Activated CD8-positive, alpha-beta memory T cell treated with anti-CD3 and anti-CD28 coated beads for 36 hours (primary cell): Measurements from ENCODE around the gene TASP1. TPM values are rescaled to one million over a fixed set of nuclear protein-coding genes. Genes with fewer than 3 reads are reported as not detected.
"Not testable (repeated sequence)": the region's sequence is repeated elsewhere in the genome, so short reads cannot be mapped to it uniquely, and the experiment has no call there.

Source experiments
- CTCF ChIA-PET: fragments of 350-600 bp; sonication (Branson Sonifier 250); formaldehyde crosslinking; loops from one replicate; lab custom pipeline; 2021; ENCODE audit warnings: antibody characterized with exemption; lab: Charles Lee
- POLR2A ChIA-PET: fragments of 350-600 bp; sonication (Branson Sonifier 250); formaldehyde crosslinking; loops from one replicate; lab custom pipeline; 2021; ENCODE audit warnings: antibody characterized with exemption; lab: Charles Lee
- total RNA-seq, 2 experiments: library from RNA; stranded (reverse); gene quantifications; one replicate each; pipeline ENCODE4 v1.2.3, GENCODE V29; 2021

TASP1 gene, protein sequence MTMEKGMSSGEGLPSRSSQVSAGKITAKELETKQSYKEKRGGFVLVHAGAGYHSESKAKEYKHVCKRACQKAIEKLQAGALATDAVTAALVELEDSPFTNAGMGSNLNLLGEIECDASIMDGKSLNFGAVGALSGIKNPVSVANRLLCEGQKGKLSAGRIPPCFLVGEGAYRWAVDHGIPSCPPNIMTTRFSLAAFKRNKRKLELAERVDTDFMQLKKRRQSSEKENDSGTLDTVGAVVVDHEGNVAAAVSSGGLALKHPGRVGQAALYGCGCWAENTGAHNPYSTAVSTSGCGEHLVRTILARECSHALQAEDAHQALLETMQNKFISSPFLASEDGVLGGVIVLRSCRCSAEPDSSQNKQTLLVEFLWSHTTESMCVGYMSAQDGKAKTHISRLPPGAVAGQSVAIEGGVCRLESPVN
- total RNA-seq = 10 to 100 TPM; 11.3 to 12.7 TPM

DNA sequence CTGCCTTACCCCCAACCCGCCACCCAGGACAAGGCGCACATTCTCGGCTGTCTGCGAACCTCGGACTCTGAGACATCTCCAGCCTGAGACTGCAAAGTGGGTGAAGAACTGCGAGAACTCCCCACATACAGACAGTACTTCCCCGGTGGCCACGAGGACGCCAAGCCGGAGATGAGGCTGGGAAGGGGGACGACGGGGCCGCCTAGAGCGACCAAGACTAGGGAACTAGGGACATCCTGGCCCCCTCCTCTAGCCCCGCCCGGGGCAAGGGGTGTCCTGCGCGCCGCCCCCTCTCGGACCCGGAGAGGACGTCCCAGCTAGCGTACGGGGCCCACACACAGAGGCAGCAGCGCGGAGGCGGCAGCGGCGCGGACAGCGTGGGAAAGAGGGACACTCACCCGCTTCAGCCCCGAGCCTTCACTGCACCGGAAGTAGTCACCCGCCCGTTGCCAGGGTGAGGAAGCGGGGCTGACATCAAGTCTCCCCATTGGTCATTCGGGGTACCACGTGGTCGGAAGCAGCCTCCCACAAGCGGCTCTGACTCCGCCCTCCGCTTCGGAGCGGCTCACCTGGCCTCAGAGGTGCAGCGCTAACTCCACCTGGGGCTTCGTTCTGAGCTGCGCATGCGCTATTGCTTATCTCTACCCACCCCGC lies at the start of gene TASP1:
TSS of gene TASP1 (minus strand) at position 437 of the 654 bp plus-strand sequence. CDS start 8,854 bp downstream, outside the sequence.
- CTCF ChIA-PET = no interaction called here

DNA sequence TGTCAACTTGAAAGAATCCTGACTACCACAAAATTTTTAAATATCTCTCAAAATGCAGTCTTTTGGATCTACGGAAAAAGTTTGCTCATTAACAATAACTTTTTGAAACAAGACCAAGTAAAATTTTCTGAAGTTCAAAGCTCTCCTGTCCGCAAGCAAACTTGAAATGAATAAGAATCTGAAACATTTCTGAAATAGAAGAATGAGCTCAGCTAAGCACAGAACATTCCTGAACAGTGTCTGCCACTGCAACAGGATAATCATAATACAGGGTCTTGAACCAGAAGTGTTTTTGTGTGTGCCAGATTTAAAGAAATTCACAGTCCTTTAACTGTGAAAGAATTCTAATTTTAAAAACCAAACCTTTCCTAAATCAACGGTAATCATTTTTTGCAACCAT lies 49.1 kb upstream of the TASP1 start:
- ChIA-PET CTCF (no interaction called here), POLR2A (no interaction called here)

More for the DNA sequence above, at the start of gene TASP1:
- POLR2A ChIA-PET = no interaction called here

DNA sequence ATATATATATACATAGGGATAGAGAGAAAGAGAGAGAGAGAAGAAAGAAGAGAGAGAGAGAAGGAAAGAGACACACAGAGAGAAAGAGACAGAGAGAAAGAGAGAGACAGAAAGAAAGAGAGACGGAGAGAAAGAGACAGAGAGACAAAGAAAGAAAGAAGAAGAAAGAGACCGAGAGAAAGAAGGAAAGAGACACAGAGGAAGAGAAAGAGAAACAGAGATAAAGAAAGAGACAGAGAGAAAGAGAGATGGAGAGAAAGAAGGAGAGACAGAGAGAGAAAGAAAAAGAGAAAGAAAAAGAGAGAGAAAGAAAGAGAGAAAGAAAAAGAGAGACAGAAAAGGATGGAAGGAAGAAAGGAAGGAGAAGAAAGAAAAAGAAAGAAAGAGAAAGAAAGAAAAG lies 46.9 kb upstream of the TASP1 start:
- ChIA-PET CTCF (no interaction called here), POLR2A (no interaction called here)

DNA sequence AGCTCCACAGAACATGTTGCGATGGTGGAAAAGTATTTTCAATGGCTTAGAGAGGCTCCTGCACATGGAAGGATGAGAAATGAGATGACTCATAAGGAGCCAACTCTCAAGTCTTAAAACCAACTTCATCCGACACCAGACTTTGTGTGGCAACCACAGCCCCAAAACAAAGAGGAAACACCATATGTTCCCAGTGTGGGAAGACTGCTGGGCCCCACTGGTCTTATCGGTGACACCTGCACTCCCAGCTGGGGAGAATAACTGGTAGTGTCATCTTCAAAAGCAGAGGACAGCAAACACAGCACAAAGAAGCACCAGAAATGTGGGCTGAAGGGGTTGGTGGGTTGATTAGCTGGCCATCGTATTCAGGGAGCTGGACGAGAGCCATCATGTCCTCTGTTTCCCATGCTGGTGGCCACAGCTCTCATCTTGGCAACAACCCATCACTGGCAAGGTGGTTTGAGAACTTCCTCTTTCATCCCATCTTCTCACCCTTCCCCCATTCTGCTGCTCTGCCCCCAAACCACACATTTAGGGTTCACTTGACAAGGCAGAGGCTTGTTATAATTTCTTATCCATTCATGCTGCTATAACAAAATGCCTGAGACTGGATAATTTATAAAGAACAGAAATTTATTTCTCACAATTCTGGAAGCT lies 46.0 kb upstream of the TASP1 start:
- ChIA-PET POLR2A (no interaction called here), CTCF (no interaction called here)

DNA sequence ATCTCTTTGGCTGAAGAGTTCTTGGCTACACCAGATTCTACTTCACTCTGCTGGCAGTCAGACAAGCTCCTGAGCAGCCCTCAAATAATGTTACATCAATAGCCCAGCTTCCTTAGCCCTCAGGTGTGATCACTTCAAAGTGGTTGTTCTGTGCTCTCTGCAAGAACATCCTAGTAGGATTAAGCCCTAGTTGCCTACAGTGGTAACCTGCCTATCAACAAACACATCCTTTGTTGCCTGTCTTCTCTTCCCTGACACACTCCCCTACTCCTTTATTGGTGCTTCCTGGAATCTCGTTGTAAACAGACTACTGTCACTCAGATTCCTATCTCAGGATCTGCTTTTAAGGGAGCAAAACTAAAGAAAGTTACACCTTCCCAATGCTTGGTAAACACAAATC lies 45.1 kb upstream of the TASP1 start:
- POLR2A ChIA-PET = no interaction called here
- CTCF ChIA-PET = no interaction called here

DNA sequence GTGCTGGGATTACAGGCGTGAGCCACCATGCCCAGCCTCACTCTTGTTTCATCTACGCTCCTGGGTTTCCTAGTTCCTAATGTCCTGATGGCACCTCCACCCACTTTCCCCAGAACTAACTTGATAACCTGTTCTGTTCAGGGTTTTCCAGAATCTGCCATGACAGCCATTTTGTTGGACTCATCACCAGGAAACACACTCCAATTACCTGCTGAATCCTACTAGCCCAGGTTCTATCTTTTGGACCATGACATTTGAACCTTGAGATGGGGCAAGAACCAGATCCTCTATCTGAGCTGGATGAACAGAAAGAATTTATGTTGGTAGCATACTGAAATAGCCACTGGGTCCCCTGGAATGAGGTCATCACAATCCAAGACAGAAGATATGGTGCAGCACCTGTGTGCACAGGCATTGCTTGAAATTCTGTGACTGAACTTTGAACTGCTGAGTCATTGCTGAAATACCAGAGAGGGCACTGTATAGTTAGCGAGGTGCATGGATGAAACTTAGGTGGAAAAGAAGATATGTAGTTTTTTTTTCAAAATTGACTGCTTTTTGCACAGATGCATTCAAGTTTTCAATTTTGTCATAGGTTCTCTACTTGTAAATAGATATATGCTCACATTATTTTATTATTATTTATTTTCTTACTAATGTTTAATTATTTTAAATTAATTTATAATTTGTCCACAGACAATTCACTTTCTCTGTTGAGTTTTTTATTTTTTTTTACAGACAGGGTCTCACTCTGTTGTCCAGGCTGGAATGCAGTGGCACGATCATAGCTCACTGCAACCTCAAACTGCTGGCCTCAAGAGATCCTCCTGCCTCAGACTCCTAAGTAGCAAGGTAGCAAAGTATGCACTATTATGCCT lies 42.8 kb upstream of the TASP1 start:
- ChIA-PET CTCF (no interaction called here), POLR2A (no interaction called here)

DNA sequence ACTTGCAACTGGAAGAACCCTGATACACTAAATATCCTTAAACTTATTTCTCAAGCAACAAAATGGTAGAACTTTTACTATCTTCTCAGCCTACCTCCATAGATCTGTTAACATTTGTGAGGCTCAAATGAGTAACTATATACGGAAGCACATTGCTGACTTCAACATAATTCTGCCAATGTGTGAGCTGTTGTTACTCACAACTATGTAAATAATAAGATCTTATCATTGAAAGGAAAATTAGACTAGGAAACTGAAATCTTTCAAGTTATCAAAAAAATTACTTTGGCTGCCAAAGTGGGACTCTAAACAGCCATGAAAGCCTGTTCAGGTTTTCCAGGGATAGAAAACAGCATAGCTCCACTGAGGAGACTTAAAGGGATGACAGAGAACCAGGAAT lies 40.2 kb upstream of the TASP1 start:
- ChIA-PET POLR2A (no interaction called here), CTCF (no interaction called here)

DNA sequence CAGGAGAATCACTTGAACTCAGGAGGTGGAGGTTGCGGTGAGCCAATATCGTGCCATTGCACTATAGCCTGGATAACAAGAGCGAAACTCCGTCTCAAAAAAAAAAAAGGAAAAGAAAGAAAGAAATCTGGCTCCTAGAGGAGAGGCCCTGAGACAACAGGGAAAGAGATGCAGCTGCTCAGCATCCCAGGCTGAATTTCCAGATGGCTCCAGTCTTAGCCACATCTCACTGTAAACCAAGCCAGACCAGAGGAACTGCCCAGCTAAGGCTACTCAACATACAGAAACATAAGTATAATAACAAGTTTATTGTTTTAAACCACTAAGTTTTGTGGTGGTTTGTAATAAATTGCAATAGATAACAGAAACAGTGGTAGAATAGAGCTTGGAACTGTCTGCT lies 38.5 kb upstream of the TASP1 start:
- ChIA-PET CTCF (no interaction called here), POLR2A (interaction anchor here (0.5 kb wide), 1 partner anchor 34 kb away, joined by 4 read pairs; no protein-coding TSS in a partner anchor)

DNA sequence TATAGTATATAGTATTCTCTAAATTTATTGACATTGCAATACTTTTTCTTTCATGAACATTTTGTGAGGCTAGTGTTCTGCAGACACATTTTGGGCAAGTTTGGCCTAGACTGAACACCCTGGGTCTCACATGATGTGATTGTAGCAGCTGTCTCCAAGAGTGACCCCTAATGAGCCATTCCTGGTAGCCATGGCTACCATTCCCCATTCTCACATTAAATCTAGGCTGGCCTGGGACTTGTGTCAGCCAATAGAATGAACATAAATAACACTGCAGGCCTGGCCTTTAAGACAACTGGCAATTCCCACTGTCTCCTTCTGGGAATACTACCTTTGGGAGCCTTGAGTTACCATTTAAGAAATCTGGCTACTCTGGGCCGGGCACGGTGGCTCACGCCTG lies 38.0 kb upstream of the TASP1 start:
- ChIA-PET POLR2A (no interaction called here), CTCF (no interaction called here)

DNA sequence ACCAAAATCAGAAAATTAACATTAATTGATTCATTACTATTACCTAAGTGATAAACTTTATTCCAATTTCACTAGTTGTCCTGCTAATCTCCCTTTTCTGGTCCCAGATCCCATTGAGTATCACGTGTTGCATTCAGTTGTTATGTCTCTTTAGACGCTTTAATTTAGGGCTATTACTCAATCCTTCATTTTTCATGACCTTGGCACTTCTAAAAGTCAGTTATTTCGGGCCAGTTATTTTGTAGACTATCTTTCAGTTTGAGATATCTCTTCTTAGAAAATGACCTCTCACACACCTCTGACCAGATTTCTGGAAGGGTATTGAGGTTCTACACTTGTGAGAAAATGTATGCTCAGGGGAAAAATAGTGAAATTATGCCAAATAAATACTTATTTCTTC lies 34.0 kb upstream of the TASP1 start:
- CTCF ChIA-PET = no interaction called here
- POLR2A ChIA-PET = no interaction called here

DNA sequence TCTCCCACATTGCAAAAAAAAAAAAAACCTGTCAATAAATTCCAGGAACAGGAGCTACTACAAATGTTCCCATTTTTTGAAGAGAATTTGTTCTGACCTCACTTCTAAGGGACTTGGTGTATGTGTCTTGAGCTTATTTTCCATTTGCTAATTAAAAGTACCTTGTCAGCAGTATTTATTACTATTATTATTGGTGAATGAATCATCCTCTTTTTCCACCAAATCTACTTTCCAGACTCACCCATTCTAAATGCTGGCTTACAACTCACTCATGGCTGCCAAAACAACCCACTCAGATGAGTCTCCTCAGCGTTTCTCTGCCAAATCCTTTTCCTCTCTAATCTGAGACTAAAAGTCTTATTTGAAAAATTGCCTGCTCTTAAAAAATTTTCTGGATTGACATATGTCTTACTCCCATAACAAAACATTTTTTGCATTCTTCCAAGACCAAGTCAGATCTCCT lies 33.2 kb upstream of the TASP1 start:
- ChIA-PET POLR2A (no interaction called here), CTCF (interaction anchor here (0.6 kb wide), 1 partner anchor 148 kb away, joined by 3 read pairs; no protein-coding TSS in a partner anchor)

DNA sequence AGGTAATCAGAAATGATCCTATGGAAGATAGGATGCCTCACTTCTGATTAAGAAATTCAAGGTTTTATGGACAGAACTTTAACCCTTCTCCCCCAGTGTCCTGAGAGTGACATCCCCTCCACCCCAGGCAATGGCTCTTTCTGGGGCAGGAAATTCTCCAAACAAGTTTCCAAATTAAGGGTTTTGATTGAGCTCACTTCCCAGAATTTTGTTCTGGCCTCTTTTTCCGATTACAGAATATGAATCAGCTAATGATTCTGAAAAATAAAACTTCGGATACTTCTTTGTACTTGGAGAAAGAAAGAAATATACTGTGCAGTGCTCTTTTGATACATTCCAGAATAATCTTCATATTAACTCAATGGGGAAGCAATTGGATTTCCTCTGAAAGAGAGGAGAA lies 32.8 kb upstream of the TASP1 start:
- CTCF ChIA-PET = interaction anchor here (0.6 kb wide), 1 partner anchor 147 kb away, joined by 3 read pairs; no protein-coding TSS in a partner anchor

DNA sequence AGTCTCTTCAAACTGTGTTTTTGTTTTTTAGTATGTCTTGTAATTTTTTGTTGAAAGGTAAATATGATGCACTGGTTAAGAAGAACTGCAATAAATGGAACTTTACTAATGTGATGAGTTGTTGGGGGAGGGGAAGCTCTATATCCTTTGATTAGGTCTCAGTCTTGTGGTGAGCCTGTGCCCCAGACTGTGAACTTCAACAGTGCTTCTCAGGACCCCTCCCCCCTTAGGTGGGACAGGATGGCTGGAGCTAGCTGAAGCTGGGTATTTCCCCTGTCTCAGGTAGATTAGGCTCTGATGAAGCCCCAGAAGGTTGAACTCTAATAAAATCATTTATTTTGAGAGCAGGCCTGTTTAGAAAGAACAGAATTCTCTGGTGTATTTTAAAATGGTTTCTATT lies 31.4 kb upstream of the TASP1 start:
- POLR2A ChIA-PET = no interaction called here
- CTCF ChIA-PET = no interaction called here

More for the DNA sequence above, 32.8 kb upstream of the TASP1 start:
- POLR2A ChIA-PET = no interaction called here

DNA sequence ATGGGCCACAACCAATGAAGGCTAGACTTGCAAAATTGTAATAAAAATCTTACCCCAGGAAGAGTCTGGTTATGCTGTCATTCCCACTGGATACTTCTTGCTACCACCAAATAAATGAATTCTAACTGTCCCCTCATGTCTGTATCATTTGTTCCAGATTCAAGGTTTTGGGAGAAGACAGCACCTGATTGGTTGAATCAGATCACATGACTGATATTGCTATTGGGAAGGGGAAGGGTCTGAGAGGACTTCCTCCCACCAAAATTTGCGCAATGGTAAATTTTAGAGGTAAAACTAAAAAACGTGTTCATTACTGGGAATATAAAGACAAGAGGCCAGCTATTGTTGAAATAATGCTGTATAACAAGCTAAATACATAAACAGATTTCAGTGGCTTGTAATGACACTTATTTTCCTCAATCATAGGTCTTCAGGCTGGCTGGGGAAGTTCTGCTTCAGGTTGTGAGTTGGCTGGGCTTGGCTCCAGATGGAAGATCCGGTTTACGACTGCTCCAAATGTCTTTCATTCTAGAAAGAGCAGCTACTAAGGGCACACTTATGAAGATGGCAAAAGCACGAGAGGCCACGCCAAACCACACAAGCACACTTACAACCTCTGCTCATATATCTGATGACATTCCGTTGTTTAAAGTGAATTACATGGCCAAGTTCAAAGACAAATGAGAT lies 27.1 kb upstream of the TASP1 start:
- CTCF ChIA-PET = no interaction called here
- POLR2A ChIA-PET = no interaction called here

DNA sequence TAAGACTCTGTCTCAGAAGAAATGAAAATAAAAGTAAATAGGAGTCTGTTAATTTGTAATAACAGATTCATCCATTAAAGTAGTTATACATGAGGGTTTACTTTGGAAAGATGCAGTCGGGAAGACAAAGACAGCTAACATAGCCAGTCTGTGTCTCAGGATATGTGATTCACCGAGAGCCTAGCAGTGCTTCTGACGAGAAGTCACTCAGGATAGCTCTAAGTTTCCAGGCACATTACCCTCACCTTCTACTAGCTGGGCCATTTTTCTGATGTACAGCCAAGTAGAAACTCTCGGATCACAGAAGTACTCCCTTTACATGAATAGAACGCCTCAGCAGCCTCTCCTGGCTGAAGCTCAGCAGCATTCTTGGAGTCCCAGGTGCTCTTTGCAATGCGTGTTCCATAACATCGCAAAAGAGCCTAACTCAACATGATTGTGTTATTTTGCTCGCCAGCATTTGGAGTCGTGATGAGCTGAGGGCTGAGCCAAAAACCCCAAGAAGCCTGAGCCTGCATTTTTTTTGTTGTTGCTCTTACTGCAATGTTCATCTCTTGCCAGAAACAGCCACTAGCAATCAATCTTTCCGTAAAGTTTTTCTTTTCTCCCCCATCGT lies 22.4 kb upstream of the TASP1 start:
- CTCF ChIA-PET = no interaction called here
- POLR2A ChIA-PET = no interaction called here

DNA sequence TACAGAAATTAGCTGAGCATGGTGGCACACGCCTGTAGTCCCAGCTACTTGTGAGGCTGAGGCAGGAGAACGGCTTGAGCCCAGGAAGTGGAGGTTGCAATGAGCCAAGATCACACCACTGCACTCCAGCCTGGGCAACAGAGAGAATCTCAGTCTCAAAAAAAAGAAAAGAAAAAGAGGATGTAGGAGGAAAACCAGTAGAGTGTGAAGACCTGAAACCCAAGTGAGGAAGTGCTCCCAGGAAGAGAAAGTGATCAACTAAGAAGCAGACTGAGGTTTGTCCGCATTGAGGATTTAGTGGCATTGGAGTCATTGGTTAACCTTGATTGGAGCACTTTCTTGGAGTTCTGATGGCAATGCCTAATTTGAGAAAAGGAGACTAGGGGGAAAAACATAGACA lies 20.6 kb upstream of the TASP1 start:
- ChIA-PET CTCF (no interaction called here), POLR2A (no interaction called here)

DNA sequence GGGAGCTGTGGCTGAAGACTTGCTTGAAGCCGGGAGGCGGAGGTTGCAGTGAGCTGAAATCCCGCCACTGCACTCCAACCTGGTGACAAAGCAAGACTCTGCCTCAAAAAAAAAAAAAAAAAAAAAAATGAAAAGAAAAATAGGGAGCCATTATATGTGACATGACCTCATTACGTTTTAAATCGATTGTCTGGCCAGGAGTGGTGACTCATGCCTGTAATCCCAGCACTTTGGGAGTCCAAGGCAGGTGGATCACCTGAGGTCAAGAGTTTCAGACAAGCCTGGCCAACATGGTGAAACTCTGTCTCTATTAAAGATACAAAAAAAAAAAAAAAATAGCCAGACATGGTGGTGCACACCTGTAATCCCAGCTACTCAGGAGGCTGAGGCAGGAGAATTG lies 19.3 kb upstream of the TASP1 start:
- CTCF ChIA-PET = interaction anchor here (0.7 kb wide), 3 partner anchors 9 to 1208 kb away, joined by 3 to 6 read pairs (median 4); no protein-coding TSS in a partner anchor
- POLR2A ChIA-PET = not testable (repeated sequence)

DNA sequence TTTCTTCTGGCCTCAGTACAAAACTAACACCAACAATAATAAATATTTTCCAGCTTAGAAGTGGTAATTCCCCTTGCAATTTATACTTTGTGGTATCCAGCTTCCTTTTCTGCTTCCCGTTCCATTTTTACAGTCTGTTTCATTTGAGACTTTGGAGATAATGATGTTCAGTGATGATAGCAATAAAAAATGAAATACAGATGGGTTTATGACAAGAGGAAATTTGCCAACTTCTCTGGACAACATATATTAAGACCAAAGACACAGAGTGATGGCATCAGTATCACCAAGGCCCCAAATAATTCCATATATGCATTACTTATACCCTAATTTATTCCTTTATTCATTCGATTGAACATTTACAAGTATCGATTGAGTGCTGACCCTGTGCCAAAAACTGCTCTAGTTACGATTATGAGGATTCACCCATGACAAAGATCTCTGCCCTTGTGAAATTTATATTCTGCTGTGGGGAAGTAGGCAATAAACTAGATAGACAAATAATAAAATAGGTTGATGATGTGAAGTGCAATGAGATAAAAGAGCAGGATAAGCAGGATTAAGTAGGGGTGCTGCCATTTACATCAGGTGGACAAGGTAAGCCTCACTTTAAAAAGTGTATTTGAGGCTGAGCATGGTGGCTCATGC lies 18.1 kb upstream of the TASP1 start:
- ChIA-PET CTCF (no interaction called here), POLR2A (no interaction called here)
